NCI-H526 (cell line): Measurements from ENCODE around the gene GPANK1.

Source experiments
- DNase-seq, 2 experiments: peaks; one replicate each; lab custom pipeline; 2025; lab: John Stamatoyannopoulos, UW

GPANK1 gene

GRCh38 chr6:31639449-31639861 lies 25.3 kb downstream of the GPANK1 start:
- no peak for DNase-seq

- no peak for DNase-seq
Measured at GRCh38 chr6:31639043-31639442, 25.8 kb downstream of the GPANK1 start.

- DNase-seq: no peak
Measured at GRCh38 chr6:31636698-31637596, 27.9 kb downstream of the GPANK1 start.

- no peak for DNase-seq
Measured at GRCh38 chr6:31634969-31635575, 29.7 kb downstream of the GPANK1 start.

GRCh38 chr6:31634131-31634530 lies 30.7 kb downstream of the GPANK1 start:
- no peak for DNase-seq

GRCh38 chr6:31633447-31633846 lies 31.4 kb downstream of the GPANK1 start:
- no peak for DNase-seq

- no peak for DNase-seq
Measured at GRCh38 chr6:31632279-31632946, 32.4 kb downstream of the GPANK1 start.

- DNase-seq: no peak
Measured at GRCh38 chr6:31631681-31632278, 33.0 kb downstream of the GPANK1 start.

GRCh38 chr6:31631209-31631608 lies 33.6 kb downstream of the GPANK1 start:
- no peak for DNase-seq

- DNase-seq: no peak
Measured at GRCh38 chr6:31630177-31630934, 34.4 kb downstream of the GPANK1 start.

- DNase-seq: no peak
Measured at GRCh38 chr6:31629014-31629413, 35.8 kb downstream of the GPANK1 start.

- DNase-seq: no peak
Measured at GRCh38 chr6:31627690-31628287, 37.0 kb downstream of the GPANK1 start.

- DNase-seq: no peak
Measured at GRCh38 chr6:31626952-31627351, 37.8 kb downstream of the GPANK1 start.

- no peak for DNase-seq
Measured at GRCh38 chr6:31624070-31624469, 40.7 kb downstream of the GPANK1 start.

- DNase-seq: no peak
Measured at GRCh38 chr6:31622684-31623091, 42.1 kb downstream of the GPANK1 start.

- peak; percentile 22 to 42 for DNase-seq
Measured at GRCh38 chr6:31621991-31622390, 42.8 kb downstream of the GPANK1 start.

- no peak for DNase-seq
Measured at GRCh38 chr6:31621320-31621939, 43.4 kb downstream of the GPANK1 start.

GRCh38 chr6:31620586-31621319 lies 44.0 kb downstream of the GPANK1 start, which contains the start of gene PRRC2A:
PRRC2A (plus strand) TSS chr6:31620715; CDS start chr6:31622790, 2,075 bp downstream.
- peak in 1 of 2 experiments; percentile 89 for DNase-seq

GRCh38 chr6:31619805-31620585 lies 44.8 kb downstream of the GPANK1 start:
- DNase-seq: peak; percentile 98 to 99
